ENCODE measurements around the gene TAOK1.
"Not testable (repeated sequence)": the region's sequence is repeated elsewhere in the genome, so short reads cannot be mapped to it uniquely, and the experiment has no call there.

Gene TAOK1

GRCh38 chr17:29389982-29390850, at the start of gene TAOK1:
TSS of gene TAOK1 (plus strand) at chr17:29390363. CDS start at chr17:29451549, 61,186 bp downstream.
- peak; percentile 96 for DNase-seq (ENCODE audit: low read depth)

GRCh38 chr17:29341726-29342125, 48.4 kb upstream of the TAOK1 start:
- DNase-seq (ENCODE audit: low read depth): no peak

GRCh38 chr17:29342158-29342765, 47.9 kb upstream of the TAOK1 start:
- no peak for DNase-seq (ENCODE audit: low read depth)

- DNase-seq (ENCODE audit: low read depth): no peak
Measured at GRCh38 chr17:29344201-29344856, 45.8 kb upstream of the TAOK1 start.

GRCh38 chr17:29345066-29345465, 45.1 kb upstream of the TAOK1 start:
- no peak for DNase-seq (ENCODE audit: low read depth)

- DNase-seq (ENCODE audit: low read depth): not testable (repeated sequence)
Measured at GRCh38 chr17:29345470-29345869, 44.7 kb upstream of the TAOK1 start.

- no peak for DNase-seq (ENCODE audit: low read depth)
Measured at GRCh38 chr17:29346462-29346861, 43.7 kb upstream of the TAOK1 start.

- no peak for DNase-seq (ENCODE audit: low read depth)
Measured at GRCh38 chr17:29347831-29348629, 42.1 kb upstream of the TAOK1 start.

GRCh38 chr17:29349409-29349808, 40.8 kb upstream of the TAOK1 start:
- DNase-seq (ENCODE audit: low read depth): no peak

- no peak for DNase-seq (ENCODE audit: low read depth)
Measured at GRCh38 chr17:29352146-29352545, 38.0 kb upstream of the TAOK1 start.

- DNase-seq (ENCODE audit: low read depth): no peak
Measured at GRCh38 chr17:29357232-29357631, 32.9 kb upstream of the TAOK1 start.

GRCh38 chr17:29357821-29358232, 32.3 kb upstream of the TAOK1 start:
- no peak for DNase-seq (ENCODE audit: low read depth)

GRCh38 chr17:29358416-29358815, 31.7 kb upstream of the TAOK1 start:
- DNase-seq (ENCODE audit: low read depth): no peak

GRCh38 chr17:29359777-29360176, 30.4 kb upstream of the TAOK1 start:
- DNase-seq (ENCODE audit: low read depth): no peak

- no peak for DNase-seq (ENCODE audit: low read depth)
Measured at GRCh38 chr17:29363716-29364115, 26.4 kb upstream of the TAOK1 start.

GRCh38 chr17:29364691-29365090, 25.5 kb upstream of the TAOK1 start:
- DNase-seq (ENCODE audit: low read depth): no peak

- DNase-seq (ENCODE audit: low read depth): no peak
Measured at GRCh38 chr17:29368161-29368560, 22.0 kb upstream of the TAOK1 start.

GRCh38 chr17:29368926-29369325, 21.2 kb upstream of the TAOK1 start:
- DNase-seq (ENCODE audit: low read depth): no peak

- DNase-seq (ENCODE audit: low read depth): peak; percentile 12
Measured at GRCh38 chr17:29369831-29370735, 20.1 kb upstream of the TAOK1 start.

- DNase-seq (ENCODE audit: low read depth): no peak
Measured at GRCh38 chr17:29376667-29377270, 13.4 kb upstream of the TAOK1 start.

GRCh38 chr17:29378500-29378899, 11.7 kb upstream of the TAOK1 start:
- no peak for DNase-seq (ENCODE audit: low read depth)

All from T-helper 22 cell (primary cell).